GM12878 (cell line): ENCODE results near the gene COL4A2. TPM values are rescaled to one million over a fixed set of nuclear protein-coding genes. Genes with fewer than 3 reads are reported as not detected.

ENCODE experiments used
- ATAC-seq: fragments of 200-7000 bp; cut with Tn5 transposase; 3 replicates; pipeline ENCODE4 v1.9.1; 2020; ENCODE audit warnings: mild to moderate bottlenecking, moderate library complexity
- BruUV-seq: library from RNA; stranded (reverse); fragments of 400-500 nt; replicated peaks from 2 replicates; lab custom pipeline; 2021; lab: Mats Ljungman, UMichigan
- CTCF ChIA-PET: fragments of 300-600 bp; sonication (Branson Sonifier 250); formaldehyde crosslinking; extraction: SDS; loops from one replicate; lab custom pipeline; 2021; ENCODE audit warnings: inconsistent platforms; lab: Yijun Ruan, JAX
- POLR2A ChIA-PET: fragments of 350-600 bp; formaldehyde crosslinking; extraction: SDS; loops from one replicate; lab custom pipeline; 2021; ENCODE audit warnings: inconsistent platforms; lab: Charles Lee
- RAD21 ChIA-PET: fragments of 300-600 bp; sonication (Branson Sonifier 250); formaldehyde crosslinking; loops from one replicate; lab custom pipeline; 2023; ENCODE audit warnings: antibody characterized with exemption; ENCODE audit not compliant: unreplicated experiment; lab: Charles Lee
- SMC1A ChIA-PET: fragments of 300-600 bp; sonication (Branson Sonifier 250); formaldehyde crosslinking; loops from one replicate; lab custom pipeline; 2023; ENCODE audit not compliant: unreplicated experiment, uncharacterized antibody; lab: Charles Lee
- DNase-seq: peaks from one replicate; pipeline ENCODE4 v3.0.0-alpha.2; 2011; ENCODE audit warnings: low read depth, low spot score
- FAIRE-seq: peaks from 3 replicates; lab custom pipeline; 2011; peaks lifted over from hg19 to GRCh38; lab: Jason Lieb, UNC
- H2AFZ ChIP-seq: 2 replicates; pipeline ENCODE4 v1.6.0; 2011; ENCODE audit warnings: low read depth, low read length, control low read depth; ENCODE audit not compliant: control insufficient read depth
- H3K27ac ChIP-seq: 2 replicates; pipeline ENCODE4 v1.5.1; 2011; ENCODE audit warnings: control low read depth; ENCODE audit not compliant: control insufficient read depth, insufficient read depth
- H3K27me3 ChIP-seq, 2 experiments: replicated peaks in 1 of 2; 2 replicates each; pipeline versions ENCODE4 v1.6.0 to v1.6.1; 2011; ENCODE audit warnings: low read length in 1 of 2; ENCODE audit not compliant: control insufficient read depth in 2 of 2, insufficient read depth in 2 of 2
- H3K36me3 ChIP-seq, 2 experiments: 2 replicates each; pipeline ENCODE4 v1.5.1; 2011; ENCODE audit warnings: low read length in 1 of 2; ENCODE audit not compliant: control insufficient read depth in 2 of 2, insufficient read depth in 2 of 2
- H3K4me1 ChIP-seq: 2 replicates; pipeline ENCODE4 v1.6.1; 2011; ENCODE audit warnings: mild to moderate bottlenecking, low read length, moderate library complexity, mixed read lengths; ENCODE audit not compliant: control insufficient read depth, insufficient read depth
- H3K4me2 ChIP-seq: 2 replicates; pipeline ENCODE4 v1.6.0; 2011; ENCODE audit warnings: control low read depth; ENCODE audit not compliant: control insufficient read depth, insufficient read depth
- H3K4me3 ChIP-seq: fragments of 200-600 bp; sonication (generic); 2 replicates; pipeline ENCODE4 v1.5.1; 2016
- H3K79me2 ChIP-seq: 2 replicates; pipeline ENCODE4 v1.6.0; 2011; ENCODE audit warnings: low read length; ENCODE audit not compliant: control insufficient read depth, insufficient read depth
- H3K9ac ChIP-seq: 2 replicates; pipeline ENCODE4 v1.8.0; 2011; ENCODE audit warnings: low read length, control low read depth, mixed read lengths; ENCODE audit not compliant: control insufficient read depth, insufficient read depth
- H3K9me3 ChIP-seq: replicated peaks from 3 replicates; pipeline ENCODE4 v1.5.1; 2011; ENCODE audit warnings: mild to moderate bottlenecking, low read length; ENCODE audit not compliant: control insufficient read depth, insufficient read depth
- H4K20me1 ChIP-seq: 2 replicates; pipeline ENCODE4 v1.6.0; 2011; ENCODE audit not compliant: control insufficient read depth, insufficient read depth
- CHD2 ChIP-seq: IDR thresholded peaks from 2 replicates; pipeline ENCODE4 v1.6.1; 2011; ENCODE audit warnings: low read depth, low read length, improper control_type of control experiment, borderline replicate concordance
- CREB1 ChIP-seq: IDR thresholded peaks from 2 replicates; pipeline ENCODE4 v1.6.1; 2012; ENCODE audit warnings: low read depth, mild to moderate bottlenecking, inconsistent platforms
- IRF4 ChIP-seq: IDR thresholded peaks from 2 replicates; pipeline ENCODE4 v1.6.1; 2011; ENCODE audit warnings: low read depth, low read length
- LARP7 ChIP-seq: fragments of 450-650 bp; IDR thresholded peaks from 2 replicates; pipeline ENCODE4 v1.6.1; 2017; ENCODE audit warnings: mild to moderate bottlenecking
- MEF2B ChIP-seq: fragments of 450-650 bp; IDR thresholded peaks from 2 replicates; pipeline ENCODE4 v1.6.1; 2018; ENCODE audit warnings: mild to moderate bottlenecking, moderate library complexity; ENCODE audit not compliant: partially characterized antibody, poor library complexity, severe bottlenecking
- NFXL1 ChIP-seq: fragments of 450-650 bp; IDR thresholded peaks from 2 replicates; pipeline ENCODE4 v1.6.1; 2017; ENCODE audit warnings: antibody characterized with exemption, mild to moderate bottlenecking, borderline replicate concordance
- POLR2A ChIP-seq: IDR thresholded peaks from 2 replicates; pipeline ENCODE4 v1.6.1; 2011; ENCODE audit warnings: low read depth, mild to moderate bottlenecking, low read length
- SMARCA5 ChIP-seq: fragments of 450-650 bp; IDR thresholded peaks from 2 replicates; pipeline ENCODE4 v1.6.1; 2017; ENCODE audit warnings: mild to moderate bottlenecking
- STAT3 ChIP-seq: IDR thresholded peaks from 2 replicates; pipeline ENCODE4 v1.6.1; 2011; ENCODE audit warnings: low read depth, low read length, improper control_type of control experiment
- WGBS: methylation state at CpG from one replicate; pipeline ENCODE4 v1.1.6; 2016; ENCODE audit warnings: low lambda C conversion rate; ENCODE audit not compliant: insufficient replicate concordance, insufficient coverage; ENCODE audit errors: missing lambda C conversion rate; 5-methylcytosine and 5-hydroxymethylcytosine counted together
- in situ Hi-C: fragments of 300-500 bp; cut with MboI; formaldehyde crosslinking; loops from 9 replicates; pipeline ENCODE4 v1.14.3; 2018; ENCODE audit warnings: mixed read lengths
- intact Hi-C: fragments of 100-400 bp; cut with micrococcal nuclease; formaldehyde crosslinking; loops from one replicate; pipeline ENCODE4 v1.14.2; 2022; ENCODE audit not compliant: unreplicated experiment
- polyA plus RNA-seq, 11 experiments: library from polyadenylated mRNA; depleted of rRNA in 4 of 11; unstranded in 6 of 11; stranded (reverse) in 5 of 11; fragments of >200 nt; fragmentation: Nextera tagmentation in 4 of 11; fragmentation: Illumina TruSeq in 1 of 11; extraction: Ambion mirVana in 4 of 11; extraction: Trizol in 1 of 11; gene quantifications; 1 replicate in 1 of 11; 2 replicates in 10 of 11; pipeline versions ENCODE4 v1.2.1 to v1.2.3, GENCODE V29; 2011 to 2016; ENCODE audit warnings: inconsistent platforms in 2 of 11, missing spikeins in 2 of 11, low read depth in 1 of 11
- total RNA-seq, 4 experiments: library from RNA; depleted of rRNA in 3 of 4; stranded (reverse); fragments of >200 nt in 3 of 4; fragmentation: Illumina TruSeq in 1 of 4; extraction: Trizol in 1 of 4; gene quantifications; 2 replicates each; pipeline versions ENCODE4 v1.2.1 to v1.2.3, GENCODE V29; 2013 to 2021

The COL4A2 gene
- total and polyA plus RNA-seq, 10 of the 15 experiments (the other 5 are each of a cell fraction or from before 2014, with no cell fraction given) = 0.16 to 1.6 (median 0.62) TPM; not detected in 3

- Histone ChIP-seq H3K4me2 (no peak overlapping the region), H3K4me1 (peaks cover 7% of the 10 kb centered on the region; the same call in 1 of the 2 replicates), H3K79me2 (no peaks in the 10 kb centered on the region), H3K9ac (no peak overlapping the region), H3K27me3 (peaks cover 1 to 8% of the 10 kb centered on the region in 2 experiments; a peak in 3 of 4 replicates), H3K9me3 (no peaks in the 10 kb centered on the region), H4K20me1 (no peaks in the 10 kb centered on the region), H2AFZ (no peak overlapping the region), H3K27ac (no peak overlapping the region), H3K4me3 (no peak overlapping the region), H3K36me3 (no peaks in the 10 kb centered on the region)
- WGBS = 56% methylated on average over 16 of the region's 16 CpGs
- no peak for TF ChIP-seq NFXL1
- no peak for TF ChIP-seq IRF4
- no peak for TF ChIP-seq LARP7
- TF ChIP-seq CREB1 = no peak
- no peak for TF ChIP-seq POLR2A
- no peak for TF ChIP-seq SMARCA5
- no peak for TF ChIP-seq STAT3
- TF ChIP-seq MEF2B = no peak
- TF ChIP-seq CHD2 = no peak
- no peak for FAIRE-seq
- intact Hi-C loops (loop anchor here (10.0 kb wide), 2 partner anchors 436 to 566 kb away; partner anchors contain the start of gene ANKRD10), in situ Hi-C loops (no loop called here)
- SMC1A ChIA-PET = no interaction called here
- POLR2A ChIA-PET = interaction anchor here (0.9 kb wide), 1 partner anchor 38 kb away, joined by 3 read pairs; no protein-coding TSS in a partner anchor
- DNase-seq = no peak
- ATAC-seq = no peak
- RAD21 ChIA-PET = no interaction called here
- CTCF ChIA-PET = interaction anchor here (1.5 kb wide), 1 partner anchor 23 kb away, joined by 9 read pairs; no protein-coding TSS in a partner anchor
- no TSS peak for BruUV-seq
Measured at GRCh38 chr13:110478405-110479214, 171.5 kb downstream of the COL4A2 start.
